Spinal cord (tissue), 10 donors: ENCODE measurements around the gene TPM2. TPM values are rescaled to one million over a fixed set of nuclear protein-coding genes. Genes with fewer than 3 reads are reported as not detected.
"Not testable (repeated sequence)": the region's sequence is repeated elsewhere in the genome, so short reads cannot be mapped to it uniquely, and the experiment has no call there.

ENCODE experiments used
- DNase-seq, 6 donors: peaks; one replicate each; pipeline versions ENCODE4 v3.0.0 to v3.0.0-alpha.2; 2013 to 2015; ENCODE audit warnings: low spot score in 6 of 6, low read depth in 4 of 6
- H3K27ac ChIP-seq: one replicate; pipeline ENCODE4 v1.5.1; 2013; ENCODE audit warnings: low read depth, low read length, control low read depth
- H3K27me3 ChIP-seq: one replicate; pipeline ENCODE4 v1.6.1; 2013; ENCODE audit warnings: low read length; ENCODE audit not compliant: control insufficient read depth, insufficient read depth
- H3K36me3 ChIP-seq: one replicate; pipeline ENCODE4 v1.6.1; 2013; ENCODE audit warnings: low read length; ENCODE audit not compliant: control insufficient read depth, insufficient read depth
- H3K4me1 ChIP-seq: one replicate; pipeline ENCODE4 v1.6.1; 2013; ENCODE audit warnings: low read length; ENCODE audit not compliant: control insufficient read depth, insufficient read depth
- H3K4me3 ChIP-seq: one replicate; pipeline ENCODE4 v1.5.1; 2013; ENCODE audit warnings: low read depth, low read length, control low read depth
- H3K9me3 ChIP-seq: one replicate; pipeline ENCODE4 v1.6.1; 2013; ENCODE audit warnings: low read length; ENCODE audit not compliant: control insufficient read depth, insufficient read depth
- WGBS: methylation state at CpG from one replicate; pipeline ENCODE4 v1.1.5; 2013; ENCODE audit warnings: missing lambda C conversion rate; ENCODE audit not compliant: insufficient coverage; 5-methylcytosine and 5-hydroxymethylcytosine counted together
- polyA plus RNA-seq, 2 donors: library from polyadenylated mRNA; unstranded; fragments of 120-200 nt; gene quantifications; one replicate each; pipeline ENCODE4 v1.2.1, GENCODE V29; 2013; ENCODE audit not compliant: insufficient read length in 2 of 2
- total RNA-seq, 2 donors: library from RNA; depleted of rRNA in 1 of 2; stranded (reverse); fragments of 120-200 nt in 1 of 2; fragments of >200 nt in 1 of 2; gene quantifications; one replicate each; pipeline versions ENCODE4 v1.2.3 to v1.2.4, GENCODE V29; 2013 to 2014
- donor health status: healthy.

The TPM2 gene
- total and polyA plus RNA-seq, 4 donors = 29.6 to 191 (median 96.9) TPM

- Histone ChIP-seq H3K4me1 (peaks cover 19% of the 10 kb centered on the region), H3K36me3 (no peaks in the 10 kb centered on the region), H3K4me3 (no peak within 1 kb of the TSS), H3K27ac (no peak within 1 kb of the TSS), H3K27me3 (no peaks in the 10 kb centered on the region), H3K9me3 (no peaks in the 10 kb centered on the region)
- no peak for DNase-seq
- 60% methylated on average over 12 of the region's 22 CpGs for WGBS
These were observed 39.2 kb downstream of the TPM2 start, which contains the start of gene SIT1 for GRCh38 chr9:35650341-35651158. SIT1 (minus strand) TSS chr9:35650931; CDS start chr9:35650853, 78 bp downstream.

GRCh38 chr9:35649431-35650340 lies 40.0 kb downstream of the TPM2 start:
- Histone ChIP-seq H3K36me3 (no peaks in the 10 kb centered on the region), H3K27ac (no peak overlapping the region), H3K27me3 (no peaks in the 10 kb centered on the region), H3K4me1 (peaks cover 19% of the 10 kb centered on the region), H3K4me3 (no peak overlapping the region), H3K9me3 (no peaks in the 10 kb centered on the region)
- DNase-seq = no peak
- WGBS = 87% methylated on average over 23 of the region's 26 CpGs

DNA sequence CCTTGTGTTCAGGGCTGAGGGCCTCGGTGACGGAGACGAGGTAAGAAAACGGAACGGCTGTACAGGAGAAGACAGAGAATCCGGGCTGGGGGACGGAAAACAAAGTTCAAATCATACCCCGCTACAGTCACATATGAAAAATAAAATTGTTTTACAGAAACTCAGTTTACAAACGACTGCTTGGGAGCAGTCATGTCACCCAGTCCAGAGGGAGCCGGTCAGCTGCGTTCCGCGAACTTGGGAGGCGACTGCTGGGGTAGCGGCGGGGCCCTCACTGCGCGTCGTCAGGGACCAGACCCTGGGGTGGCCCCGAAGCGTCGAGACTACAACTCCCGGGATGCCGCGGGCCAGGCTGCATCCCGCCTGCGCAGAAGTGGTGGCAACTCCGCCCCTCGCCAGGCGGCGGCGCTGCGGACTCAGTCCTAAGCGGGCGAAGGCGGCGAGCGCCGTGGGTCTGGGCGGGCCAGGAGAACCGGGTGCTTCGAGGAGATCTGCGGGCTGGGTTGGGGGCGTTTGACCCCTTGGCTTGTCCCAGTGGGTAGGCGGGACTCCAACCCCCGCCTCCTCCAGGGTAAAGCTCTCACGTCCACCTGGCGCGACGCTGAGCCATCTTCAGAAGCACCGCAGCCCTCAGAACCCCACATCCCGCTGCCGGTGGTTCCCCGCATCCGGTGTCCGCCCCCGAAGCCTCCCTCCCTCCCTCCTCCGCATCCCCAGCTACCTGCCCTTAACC lies 43.0 kb downstream of the TPM2 start:
- Histone ChIP-seq H3K9me3 (no peaks in the 10 kb centered on the region), H3K27me3 (no peaks in the 10 kb centered on the region), H3K4me3 (peak overlapping the region; percentile 82), H3K27ac (peak overlapping the region; percentile 83), H3K4me1 (peaks cover 19% of the 10 kb centered on the region), H3K36me3 (no peaks in the 10 kb centered on the region)
- 0% methylated on average over 47 of the region's 58 CpGs for WGBS
- peak; percentile 82 to 97 (median 88) for DNase-seq

- Histone ChIP-seq H3K27ac (peak overlapping the region; percentile 83), H3K9me3 (no peaks in the 10 kb centered on the region), H3K36me3 (no peaks in the 10 kb centered on the region), H3K4me3 (peak overlapping the region; percentile 82), H3K4me1 (peaks cover 19% of the 10 kb centered on the region), H3K27me3 (no peaks in the 10 kb centered on the region)
- WGBS = 5% methylated on average over 10 of the region's 11 CpGs
- peak in 1 of 6 donors; percentile 62 for DNase-seq
These were observed 43.6 kb downstream of the TPM2 start for GRCh38 chr9:35646153-35646532.

- peaks cover 19% of the 10 kb centered on the region for H3K4me1 ChIP-seq
- not testable (repeated sequence) for H3K36me3 ChIP-seq, H3K9me3 ChIP-seq, H3K27me3 ChIP-seq, DNase-seq
- H3K27ac ChIP-seq = peak overlapping the region; percentile 83
- H3K4me3 ChIP-seq = peak overlapping the region; percentile 82
- 75% methylated on average over 4 of the region's 10 CpGs for WGBS
These were observed 44.0 kb downstream of the TPM2 start for GRCh38 chr9:35645736-35646135.

DNA sequence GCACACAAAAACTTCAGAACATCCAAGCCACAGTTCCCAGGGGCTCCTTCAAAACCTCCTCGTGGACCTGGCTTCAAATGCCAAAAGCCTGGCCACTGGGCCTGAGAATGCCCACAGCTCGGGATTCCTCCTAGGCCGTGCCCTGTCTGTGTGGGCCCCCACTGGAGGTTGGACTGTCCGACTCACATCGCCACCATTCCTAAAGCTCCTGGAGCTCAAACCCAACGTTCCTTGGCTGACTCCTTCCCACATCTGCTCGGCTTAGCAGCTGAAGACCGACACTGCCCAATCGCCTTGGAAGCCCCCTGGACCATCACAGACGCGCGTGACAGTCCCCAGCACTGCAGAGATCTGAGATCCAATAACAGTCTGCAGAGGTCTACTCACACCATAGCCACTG lies 46.7 kb downstream of the TPM2 start:
- DNase-seq = no peak
- no peak overlapping the region for H3K27ac ChIP-seq
- no peaks in the 10 kb centered on the region for H3K9me3 ChIP-seq

DNA sequence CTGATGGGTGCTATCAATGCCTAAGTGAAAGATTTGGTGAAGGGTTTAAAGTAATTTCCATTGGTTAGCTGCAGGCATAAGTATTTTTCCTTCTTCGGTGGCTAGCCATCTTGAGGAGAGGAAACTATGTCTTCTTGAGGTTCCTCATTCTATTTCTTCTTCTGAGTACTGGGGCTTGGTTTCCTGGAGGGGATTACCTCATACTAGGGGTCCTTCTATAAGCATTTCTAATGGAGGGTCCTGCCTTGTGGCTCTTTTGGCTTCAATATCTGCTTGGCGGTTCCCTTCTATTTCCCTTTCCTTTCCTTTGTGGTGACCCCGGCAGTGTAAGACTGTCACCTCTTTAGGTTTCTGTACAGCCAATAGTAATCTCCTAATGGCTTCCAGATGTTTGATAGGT lies 48.2 kb downstream of the TPM2 start:
- no CpG with 5 or more reads among the region's 3 CpGs for WGBS
- H3K27me3 ChIP-seq, H3K9me3 ChIP-seq, H3K4me1 ChIP-seq, H3K36me3 ChIP-seq, H3K4me3 ChIP-seq, DNase-seq, H3K27ac ChIP-seq: not testable (repeated sequence)

More for the DNA sequence above, 46.7 kb downstream of the TPM2 start:
- no peak overlapping the region for H3K4me3 ChIP-seq
- H3K36me3 ChIP-seq = no peaks in the 10 kb centered on the region
- WGBS = 93% methylated on average over 12 of the region's 12 CpGs
- no peaks in the 10 kb centered on the region for H3K27me3 ChIP-seq
- peaks cover 19% of the 10 kb centered on the region for H3K4me1 ChIP-seq

DNA sequence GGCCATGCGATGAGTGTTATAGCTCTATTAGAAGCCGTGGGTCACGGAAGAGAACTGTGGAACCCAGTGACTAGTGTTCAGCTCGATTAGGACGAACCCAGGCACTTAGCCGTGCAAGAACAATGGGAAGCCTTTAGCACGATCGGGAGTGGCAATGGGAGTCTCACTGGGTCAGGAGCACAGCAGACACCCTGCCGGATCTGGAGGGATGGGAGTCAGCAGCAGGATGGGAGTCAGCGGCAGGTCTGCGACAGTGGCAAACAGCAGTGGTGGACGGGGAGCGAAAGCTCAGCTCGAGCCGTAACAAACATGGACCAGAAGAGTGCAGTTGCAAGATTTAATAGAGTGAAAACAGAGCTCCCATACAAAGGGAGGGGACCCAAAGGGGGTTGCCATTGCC lies 49.3 kb downstream of the TPM2 start:
- not testable (repeated sequence) for H3K4me1 ChIP-seq, H3K4me3 ChIP-seq, H3K36me3 ChIP-seq, DNase-seq, H3K27ac ChIP-seq, H3K27me3 ChIP-seq, H3K9me3 ChIP-seq
- 94% methylated on average over 12 of the region's 15 CpGs for WGBS

DNA sequence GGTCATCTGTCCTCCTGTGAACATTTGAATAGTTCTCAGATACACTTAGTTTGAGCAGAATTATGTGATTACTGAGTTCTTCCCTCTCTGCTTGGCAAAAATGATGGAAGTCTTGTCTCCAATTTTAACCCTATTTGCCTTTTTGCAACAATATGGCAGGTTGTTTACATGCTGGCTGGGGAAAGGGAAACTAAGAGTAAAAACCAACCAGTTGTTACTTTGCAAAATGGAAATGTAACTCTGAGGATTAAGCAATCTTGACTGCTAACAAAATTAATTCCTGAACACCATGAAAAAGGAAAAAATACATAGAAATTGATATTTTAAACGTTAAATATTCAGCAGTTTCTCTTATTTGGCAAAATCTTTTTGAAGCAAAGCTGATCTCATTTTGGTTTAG lies 50.1 kb downstream of the TPM2 start:
- Histone ChIP-seq H3K27me3 (no peaks in the 10 kb centered on the region), H3K9me3 (no peaks in the 10 kb centered on the region), H3K4me1 (no peaks in the 10 kb centered on the region), H3K27ac (no peak overlapping the region), H3K36me3 (no peaks in the 10 kb centered on the region), H3K4me3 (no peak overlapping the region)
- DNase-seq = no peak
- WGBS = no CpG with 5 or more reads among the region's 1 CpG
